ENCODE data around the gene ITIH6.

- TF ChIP-seq EZH2 (IDR thresholded peaks at IDR 0.05; ENCODE audit: insufficient read depth, low read length) (no peak), CTCF (IDR thresholded peaks at IDR 0.05; ENCODE audit: insufficient read depth, low read depth, low read length) (no peak)
Observed at GRCh38 chrX:54758114-54759055, 39.7 kb downstream of the ITIH6 start.
